Activated CD4-positive, alpha-beta memory T cell treated with anti-CD3 and anti-CD28 coated beads for 36 hours (primary cell): ENCODE data around the gene DCK. TPM values are rescaled to one million over a fixed set of nuclear protein-coding genes. Genes with fewer than 3 reads are reported as not detected.
"Not testable (repeated sequence)": the region's sequence is repeated elsewhere in the genome, so short reads cannot be mapped to it uniquely, and the experiment has no call there.

Source experiments
- CTCF ChIA-PET: fragments of 350-600 bp; sonication (Branson Sonifier 250); formaldehyde crosslinking; loops from one replicate; lab custom pipeline; 2021; ENCODE audit warnings: antibody characterized with exemption, inconsistent platforms; lab: Charles Lee
- POLR2A ChIA-PET: fragments of 350-600 bp; sonication (Branson Sonifier 250); formaldehyde crosslinking; loops from one replicate; lab custom pipeline; 2021; ENCODE audit warnings: antibody characterized with exemption; lab: Charles Lee
- DNase-seq: peaks from one replicate; pipeline ENCODE4 v3.0.0-alpha.2; 2020
- H3K27ac Mint-ChIP-seq: one replicate; pipeline ENCODE4 v1.8.0; 2021; ENCODE audit warnings: mixed read lengths
- H3K27me3 Mint-ChIP-seq: one replicate; pipeline ENCODE4 v1.8.0; 2021; ENCODE audit warnings: mixed read lengths
- H3K36me3 Mint-ChIP-seq: one replicate; pipeline ENCODE4 v1.8.0; 2021; ENCODE audit warnings: mixed read lengths
- H3K4me1 Mint-ChIP-seq: one replicate; pipeline ENCODE4 v1.8.0; 2021; ENCODE audit warnings: low read depth, mixed read lengths
- H3K4me3 Mint-ChIP-seq: one replicate; pipeline ENCODE4 v1.8.0; 2021; ENCODE audit warnings: mild to moderate bottlenecking, mixed read lengths
- H3K9me3 Mint-ChIP-seq: one replicate; pipeline ENCODE4 v1.8.0; 2021; ENCODE audit warnings: mixed read lengths
- intact Hi-C: fragments of 100-400 bp; cut with micrococcal nuclease; formaldehyde crosslinking; loops from one replicate; pipeline ENCODE4 v1.15.1; 2023
- total RNA-seq, 2 experiments: library from RNA; stranded (reverse); gene quantifications; one replicate each; pipeline ENCODE4 v1.2.3, GENCODE V29; 2021

DCK gene
- total RNA-seq, 2 experiments from 2014 or later = 37.0 to 37.2 TPM

GRCh38 chr4:71027611-71028010, 34.2 kb downstream of the DCK start:
- Mint-ChIP-seq H3K9me3 (no peaks in the 10 kb centered on the region), H3K4me3 (no peak overlapping the region), H3K4me1 (no peaks in the 10 kb centered on the region), H3K27ac (no peak overlapping the region), H3K36me3 (peaks cover 35% of the 10 kb centered on the region), H3K27me3 (no peaks in the 10 kb centered on the region)
- CTCF ChIA-PET = no interaction called here
- intact Hi-C loops = no loop called here
- POLR2A ChIA-PET = no interaction called here
- DNase-seq = no peak

DNA sequence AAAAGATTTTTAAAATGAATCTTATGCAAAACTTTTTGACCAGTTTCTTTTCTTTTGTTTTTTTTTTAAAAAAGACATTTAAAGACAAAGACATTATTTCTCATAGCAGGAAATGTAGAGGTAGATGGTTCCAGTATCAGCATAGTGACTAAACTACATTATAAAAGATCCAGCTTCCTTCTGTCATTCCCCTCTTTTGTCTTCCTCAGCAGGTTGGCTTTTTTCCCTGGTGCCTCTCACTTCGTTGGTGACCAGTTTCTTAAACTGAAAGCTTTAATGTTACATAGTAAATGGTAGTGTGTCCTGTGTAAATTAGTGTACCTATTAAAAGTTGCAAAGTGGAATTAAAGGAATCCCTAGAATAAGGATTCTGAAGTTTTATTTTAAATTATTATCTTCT, 36.1 kb downstream of the DCK start:
- Mint-ChIP-seq H3K9me3 (no peaks in the 10 kb centered on the region), H3K4me3 (no peak overlapping the region), H3K27me3 (no peaks in the 10 kb centered on the region), H3K36me3 (peaks cover 24% of the 10 kb centered on the region), H3K4me1 (no peaks in the 10 kb centered on the region), H3K27ac (no peak overlapping the region)
- ChIA-PET CTCF (no interaction called here), POLR2A (no interaction called here)
- intact Hi-C loops = no loop called here
- DNase-seq = no peak

DNA sequence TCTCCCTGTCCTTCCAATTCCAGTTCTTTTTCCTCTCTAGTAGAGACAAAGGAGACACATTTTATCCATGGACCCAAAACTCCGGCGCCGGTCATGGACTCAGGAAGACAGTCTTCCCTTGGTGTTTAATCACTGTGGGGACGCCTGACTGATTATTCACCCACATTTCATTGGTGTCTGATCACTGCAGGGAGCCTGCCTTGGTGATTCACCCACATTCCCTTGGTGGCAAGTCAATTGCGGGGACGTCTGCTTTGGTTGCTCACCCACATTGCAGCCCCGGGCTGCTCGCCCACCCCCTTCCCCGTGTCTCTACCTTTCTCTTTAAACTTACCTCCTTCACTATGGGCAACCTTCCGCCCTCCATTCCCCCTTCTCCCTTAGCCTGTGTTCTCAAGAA, 38.7 kb downstream of the DCK start:
- H3K4me3 Mint-ChIP-seq, H3K4me1 Mint-ChIP-seq, intact Hi-C loops, POLR2A ChIA-PET, CTCF ChIA-PET, H3K27me3 Mint-ChIP-seq, H3K27ac Mint-ChIP-seq, DNase-seq, H3K9me3 Mint-ChIP-seq: not testable (repeated sequence)
- H3K36me3 Mint-ChIP-seq = peaks cover 17% of the 10 kb centered on the region

DNA sequence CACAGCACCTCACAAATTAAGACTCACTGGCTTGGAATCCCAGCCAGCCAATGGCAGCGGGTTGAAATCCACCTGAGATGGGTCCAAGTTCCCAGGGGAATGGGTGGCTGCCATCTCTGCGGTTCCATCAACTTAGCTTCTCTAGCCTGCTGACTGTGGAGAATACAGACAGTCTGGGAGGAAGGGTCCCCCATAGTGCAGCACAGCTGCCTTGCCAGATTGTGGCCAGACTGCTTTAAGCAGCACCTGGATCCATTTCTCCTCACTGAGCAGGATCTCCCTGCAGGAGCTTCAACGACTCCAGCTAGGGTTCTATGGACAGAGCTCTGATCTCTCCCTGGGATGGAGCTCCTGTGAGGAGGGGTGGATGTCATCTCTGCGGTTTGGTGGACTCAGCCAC, 51.8 kb downstream of the DCK start:
- Mint-ChIP-seq H3K9me3 (peaks cover 13% of the 10 kb centered on the region), H3K36me3 (peaks cover 17% of the 10 kb centered on the region)

GRCh38 chr4:71049395-71049794, 55.9 kb downstream of the DCK start:
- Mint-ChIP-seq H3K27ac (no peak overlapping the region), H3K27me3 (no peaks in the 10 kb centered on the region), H3K36me3 (no peaks in the 10 kb centered on the region), H3K9me3 (peaks cover 6% of the 10 kb centered on the region), H3K4me3 (no peak overlapping the region), H3K4me1 (no peaks in the 10 kb centered on the region)
- ChIA-PET POLR2A (no interaction called here), CTCF (no interaction called here)
- intact Hi-C loops = no loop called here
- no peak for DNase-seq

More for the DNA sequence above, 51.8 kb downstream of the DCK start:
- DNase-seq = no peak
- no peaks in the 10 kb centered on the region for H3K27me3 Mint-ChIP-seq
- CTCF ChIA-PET = no interaction called here
- H3K4me1 Mint-ChIP-seq = no peaks in the 10 kb centered on the region
- no peak overlapping the region for H3K27ac Mint-ChIP-seq
- no peak overlapping the region for H3K4me3 Mint-ChIP-seq
- intact Hi-C loops = no loop called here
- POLR2A ChIA-PET = no interaction called here

DNA sequence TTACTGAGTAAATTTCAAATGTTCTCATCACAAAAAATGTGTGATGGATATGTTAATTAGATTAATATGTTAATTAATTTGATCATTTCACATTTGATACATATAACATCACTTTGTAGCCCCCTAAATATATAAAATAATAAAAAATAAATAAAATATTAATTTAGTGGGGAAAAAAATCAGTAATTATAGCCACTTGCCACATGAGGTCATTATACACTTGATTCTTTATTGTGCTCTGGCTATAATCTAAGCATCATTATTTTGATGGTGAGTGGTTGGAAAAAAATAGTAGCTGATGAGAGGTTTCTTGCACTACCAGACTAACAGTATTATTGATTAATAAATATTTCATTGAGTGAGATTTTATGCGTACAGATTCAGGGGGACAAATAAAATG, 57.4 kb downstream of the DCK start:
- H3K9me3 Mint-ChIP-seq = peaks cover 6% of the 10 kb centered on the region
- CTCF ChIA-PET = no interaction called here
- no peak for DNase-seq

GRCh38 chr4:71052034-71052433, 58.6 kb downstream of the DCK start:
- no peak overlapping the region for H3K27ac Mint-ChIP-seq
- ChIA-PET CTCF (no interaction called here), POLR2A (no interaction called here)
- no peaks in the 10 kb centered on the region for H3K27me3 Mint-ChIP-seq
- H3K36me3 Mint-ChIP-seq = no peaks in the 10 kb centered on the region
- H3K4me3 Mint-ChIP-seq = no peak overlapping the region
- no peak for DNase-seq
- intact Hi-C loops = no loop called here
- H3K4me1 Mint-ChIP-seq = no peaks in the 10 kb centered on the region
- H3K9me3 Mint-ChIP-seq = peaks cover 6% of the 10 kb centered on the region

More for the DNA sequence above, 57.4 kb downstream of the DCK start:
- Mint-ChIP-seq H3K4me1 (no peaks in the 10 kb centered on the region), H3K27me3 (no peaks in the 10 kb centered on the region), H3K27ac (no peak overlapping the region), H3K4me3 (no peak overlapping the region), H3K36me3 (no peaks in the 10 kb centered on the region)
- POLR2A ChIA-PET = no interaction called here
- intact Hi-C loops = no loop called here

DNA sequence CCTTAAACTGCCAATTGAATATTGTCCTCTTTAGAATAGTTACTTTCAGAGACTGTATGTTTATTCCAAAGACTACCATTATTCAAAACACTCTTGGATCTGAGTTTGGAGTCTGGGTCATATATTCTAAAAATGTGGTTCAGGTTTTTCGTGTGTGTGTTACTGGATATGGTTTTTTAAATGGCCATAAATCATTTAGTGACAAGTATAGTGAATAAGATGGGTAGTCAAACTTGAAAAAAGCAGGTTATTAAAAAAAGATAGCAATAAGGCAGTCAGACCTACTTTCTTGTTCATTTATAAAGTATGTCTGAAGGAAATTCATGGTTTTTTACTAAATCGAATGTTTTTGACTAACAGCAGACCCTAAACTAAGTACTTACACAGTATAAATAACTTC, 59.3 kb downstream of the DCK start:
- intact Hi-C loops = no loop called here
- CTCF ChIA-PET = no interaction called here
- POLR2A ChIA-PET = no interaction called here
- no peak for DNase-seq
- Mint-ChIP-seq H3K9me3 (peaks cover 6% of the 10 kb centered on the region), H3K4me3 (no peak overlapping the region), H3K4me1 (no peaks in the 10 kb centered on the region), H3K27ac (no peak overlapping the region), H3K36me3 (no peaks in the 10 kb centered on the region), H3K27me3 (no peaks in the 10 kb centered on the region)

DNA sequence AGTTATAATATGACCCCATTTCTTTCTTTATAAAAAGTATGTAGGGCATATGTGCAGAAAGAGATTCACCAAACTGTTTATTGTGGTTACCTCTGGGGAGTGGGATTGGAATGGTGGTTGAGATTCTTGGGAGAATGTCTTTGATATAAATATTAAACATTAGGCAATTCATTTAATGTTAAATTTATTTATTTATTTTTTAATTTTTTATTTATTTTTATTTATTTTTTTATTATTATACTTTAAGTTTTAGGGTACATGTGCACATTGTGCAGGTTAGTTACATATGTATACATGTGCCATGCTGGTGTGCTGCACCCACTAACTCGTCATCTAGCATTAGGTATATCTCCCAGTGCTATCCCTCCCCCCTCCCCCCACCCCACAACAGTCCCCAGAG, 60.2 kb downstream of the DCK start:
- POLR2A ChIA-PET, CTCF ChIA-PET, DNase-seq, H3K4me1 Mint-ChIP-seq, H3K27ac Mint-ChIP-seq, H3K9me3 Mint-ChIP-seq, H3K4me3 Mint-ChIP-seq, intact Hi-C loops, H3K27me3 Mint-ChIP-seq, H3K36me3 Mint-ChIP-seq: not testable (repeated sequence)

GRCh38 chr4:71059573-71059972, 66.1 kb downstream of the DCK start:
- H3K36me3 Mint-ChIP-seq, POLR2A ChIA-PET, H3K4me1 Mint-ChIP-seq: not testable (repeated sequence)

DNA sequence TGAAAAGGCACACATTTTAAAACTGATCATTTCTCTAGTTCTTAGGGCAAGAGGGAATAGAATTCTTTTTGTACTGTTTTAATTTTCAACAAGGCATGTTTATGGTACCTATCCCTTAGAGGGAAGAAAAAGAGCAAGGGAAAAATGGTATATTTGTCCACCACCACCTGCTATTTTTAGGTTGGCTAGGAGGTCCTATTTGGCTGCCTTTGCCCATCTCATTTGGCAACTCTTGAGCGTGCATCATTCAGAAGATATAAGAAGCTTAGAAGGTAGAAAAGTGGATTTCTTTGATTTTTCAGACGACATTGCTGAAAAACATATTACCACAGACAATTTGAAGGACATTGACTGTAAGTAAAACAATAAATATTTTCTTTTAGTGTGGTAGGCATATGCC, 69.0 kb downstream of the DCK start:
- CTCF ChIA-PET = no interaction called here
- Mint-ChIP-seq H3K4me3 (no peak overlapping the region), H3K4me1 (no peaks in the 10 kb centered on the region), H3K27me3 (no peaks in the 10 kb centered on the region), H3K9me3 (no peaks in the 10 kb centered on the region), H3K36me3 (no peaks in the 10 kb centered on the region), H3K27ac (no peak overlapping the region)
- DNase-seq = no peak
- POLR2A ChIA-PET = no interaction called here
- intact Hi-C loops = no loop called here

More at GRCh38 chr4:71059573-71059972, 66.1 kb downstream of the DCK start:
- DNase-seq, H3K27me3 Mint-ChIP-seq, H3K4me3 Mint-ChIP-seq, H3K27ac Mint-ChIP-seq, H3K9me3 Mint-ChIP-seq, CTCF ChIA-PET, intact Hi-C loops: not testable (repeated sequence)

DNA sequence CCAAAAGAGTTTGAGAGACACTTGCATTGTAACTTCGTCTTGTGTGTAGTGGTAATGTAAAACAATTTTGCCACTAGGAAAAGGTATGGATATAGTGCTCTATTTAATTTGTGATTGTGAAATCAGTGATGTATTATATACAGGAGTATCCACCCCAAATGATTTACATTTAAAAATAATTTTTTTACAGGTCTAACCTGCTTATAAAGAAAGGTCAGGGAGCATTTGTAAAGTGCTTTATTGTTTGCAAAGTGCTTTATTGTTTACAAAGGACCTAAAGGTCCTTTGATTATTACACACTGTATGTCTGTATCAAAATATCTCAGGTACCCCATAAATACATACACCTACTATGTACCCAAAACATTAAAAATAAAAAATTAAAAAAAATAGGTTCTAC, 70.3 kb downstream of the DCK start:
- no peak overlapping the region for H3K27ac Mint-ChIP-seq
- no peak overlapping the region for H3K4me3 Mint-ChIP-seq
- H3K9me3 Mint-ChIP-seq = no peaks in the 10 kb centered on the region
- H3K27me3 Mint-ChIP-seq = no peaks in the 10 kb centered on the region
- no peak for DNase-seq
- H3K4me1 Mint-ChIP-seq = no peaks in the 10 kb centered on the region
- intact Hi-C loops = no loop called here
- no peaks in the 10 kb centered on the region for H3K36me3 Mint-ChIP-seq
- POLR2A ChIA-PET = no interaction called here
- CTCF ChIA-PET = no interaction called here

GRCh38 chr4:71064521-71064920, 71.1 kb downstream of the DCK start:
- Mint-ChIP-seq H3K9me3 (no peaks in the 10 kb centered on the region), H3K27ac (no peak overlapping the region), H3K4me1 (no peaks in the 10 kb centered on the region), H3K36me3 (no peaks in the 10 kb centered on the region), H3K4me3 (no peak overlapping the region), H3K27me3 (no peaks in the 10 kb centered on the region)
- ChIA-PET POLR2A (no interaction called here), CTCF (no interaction called here)
- intact Hi-C loops = no loop called here
- DNase-seq = no peak
